GM12878 (cell line): ENCODE data around the gene CDC27.
"Not testable (repeated sequence)": the region's sequence is repeated elsewhere in the genome, so short reads cannot be mapped to it uniquely, and the experiment has no call there.

Experiments
- CHD1 ChIP-seq: IDR thresholded peaks from 2 replicates; pipeline ENCODE4 v1.6.1; 2012; ENCODE audit warnings: low read depth, low read length, improper control_type of control experiment
- EZH2 ChIP-seq: IDR thresholded peaks from 2 replicates; pipeline ENCODE4 v1.6.1; 2012; ENCODE audit warnings: low read depth, mild to moderate bottlenecking, control low read depth, inconsistent platforms, low read length, borderline replicate concordance; ENCODE audit not compliant: control insufficient read depth
- HCFC1 ChIP-seq: fragments of 150-350 bp; IDR thresholded peaks from 2 replicates; pipeline ENCODE4 v1.6.1; 2014; ENCODE audit warnings: low read length
- JUNB ChIP-seq: IDR thresholded peaks from 2 replicates; pipeline ENCODE4 v1.6.1; 2016; ENCODE audit warnings: antibody characterized with exemption, mild to moderate bottlenecking
- MYC ChIP-seq: IDR thresholded peaks from 2 replicates; pipeline ENCODE4 v1.6.1; 2011; ENCODE audit warnings: mild to moderate bottlenecking, low read length, moderate library complexity, inconsistent platforms; ENCODE audit not compliant: insufficient read depth, insufficient replicate concordance, insufficient read length, severe bottlenecking
- POLR2A ChIP-seq: IDR thresholded peaks from 2 replicates; pipeline ENCODE4 v1.6.1; 2011; ENCODE audit warnings: low read depth, mild to moderate bottlenecking, low read length
- POU2F2 ChIP-seq: IDR thresholded peaks from 3 replicates; pipeline ENCODE4 v1.6.1; 2011; ENCODE audit warnings: low read depth, mild to moderate bottlenecking, low read length, borderline replicate concordance
- SMC3 ChIP-seq: IDR thresholded peaks from 2 replicates; pipeline ENCODE4 v1.6.1; 2011; ENCODE audit warnings: low read length, improper control_type of control experiment, borderline replicate concordance
- SUZ12 ChIP-seq: fragments of 200-600 bp; sonication (generic); IDR thresholded peaks from one replicate; pipeline ENCODE4 v1.6.1; 2018; ENCODE audit warnings: antibody characterized with exemption, mild to moderate bottlenecking; ENCODE audit not compliant: unreplicated experiment
- ZNF24 ChIP-seq: fragments of 450-650 bp; IDR thresholded peaks from 2 replicates; pipeline ENCODE4 v1.6.1; 2017; ENCODE audit warnings: antibody characterized with exemption, mild to moderate bottlenecking
- TF ChIP-seq, protein P1 (sequence below), 3 experiments: IDR thresholded peaks in 2 of 3; conservative IDR thresholded peaks in 1 of 3; 2 replicates each; pipeline ENCODE4 v1.5.1; 2011; ENCODE audit warnings: low read depth in 3 of 3, low read length in 3 of 3, mild to moderate bottlenecking in 3 of 3, control low read depth in 2 of 3, moderate library complexity in 2 of 3, inconsistent platforms in 1 of 3, mixed read lengths in 1 of 3; ENCODE audit not compliant: control insufficient read depth in 2 of 3, insufficient read depth in 1 of 3; ENCODE audit errors: extremely low read depth in 1 of 3
- TF ChIP-seq, protein P2 (sequence below): fragments of 450-650 bp; IDR thresholded peaks from 2 replicates; pipeline ENCODE4 v1.6.1; 2016; ENCODE audit warnings: mild to moderate bottlenecking, moderate library complexity, borderline replicate concordance

DNA sequence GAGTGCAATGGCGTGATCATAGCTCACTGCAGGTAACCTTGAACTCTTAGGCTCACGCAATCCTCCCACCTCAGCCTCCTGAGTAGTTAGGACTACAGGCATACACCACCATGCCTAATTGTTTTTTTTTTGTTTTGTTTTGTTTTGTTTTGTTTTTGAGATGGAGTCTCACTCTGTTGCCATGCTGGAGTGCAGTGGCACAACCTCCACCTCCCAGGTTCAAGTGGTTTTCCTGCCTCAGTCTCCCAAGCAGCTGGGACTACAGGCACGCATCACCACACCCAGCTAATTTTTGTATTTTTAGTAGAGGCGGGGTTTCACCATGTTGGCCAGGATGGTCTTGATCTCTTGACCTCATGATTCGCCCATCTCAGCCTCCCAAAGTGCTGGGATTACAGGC is 54.7 kb downstream of the CDC27 start:
- not testable (repeated sequence) for TF ChIP-seq SMC3, SUZ12, EZH2, CHD1, MYC, HCFC1, JUNB, ZNF24, POLR2A, POU2F2
- TF ChIP-seq, protein P1, sequence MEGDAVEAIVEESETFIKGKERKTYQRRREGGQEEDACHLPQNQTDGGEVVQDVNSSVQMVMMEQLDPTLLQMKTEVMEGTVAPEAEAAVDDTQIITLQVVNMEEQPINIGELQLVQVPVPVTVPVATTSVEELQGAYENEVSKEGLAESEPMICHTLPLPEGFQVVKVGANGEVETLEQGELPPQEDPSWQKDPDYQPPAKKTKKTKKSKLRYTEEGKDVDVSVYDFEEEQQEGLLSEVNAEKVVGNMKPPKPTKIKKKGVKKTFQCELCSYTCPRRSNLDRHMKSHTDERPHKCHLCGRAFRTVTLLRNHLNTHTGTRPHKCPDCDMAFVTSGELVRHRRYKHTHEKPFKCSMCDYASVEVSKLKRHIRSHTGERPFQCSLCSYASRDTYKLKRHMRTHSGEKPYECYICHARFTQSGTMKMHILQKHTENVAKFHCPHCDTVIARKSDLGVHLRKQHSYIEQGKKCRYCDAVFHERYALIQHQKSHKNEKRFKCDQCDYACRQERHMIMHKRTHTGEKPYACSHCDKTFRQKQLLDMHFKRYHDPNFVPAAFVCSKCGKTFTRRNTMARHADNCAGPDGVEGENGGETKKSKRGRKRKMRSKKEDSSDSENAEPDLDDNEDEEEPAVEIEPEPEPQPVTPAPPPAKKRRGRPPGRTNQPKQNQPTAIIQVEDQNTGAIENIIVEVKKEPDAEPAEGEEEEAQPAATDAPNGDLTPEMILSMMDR (IDR thresholded peaks at IDR 0.05 in 2 of 3, conservative IDR thresholded peaks at IDR 0.05 in 1 of 3; ENCODE audit: control insufficient read depth in 2 of 3, extremely low read depth in 1 of 3, insufficient read depth in 1 of 3, low read depth in 3 of 3, low read length in 3 of 3) = not testable (repeated sequence)
- TF ChIP-seq, protein P2, sequence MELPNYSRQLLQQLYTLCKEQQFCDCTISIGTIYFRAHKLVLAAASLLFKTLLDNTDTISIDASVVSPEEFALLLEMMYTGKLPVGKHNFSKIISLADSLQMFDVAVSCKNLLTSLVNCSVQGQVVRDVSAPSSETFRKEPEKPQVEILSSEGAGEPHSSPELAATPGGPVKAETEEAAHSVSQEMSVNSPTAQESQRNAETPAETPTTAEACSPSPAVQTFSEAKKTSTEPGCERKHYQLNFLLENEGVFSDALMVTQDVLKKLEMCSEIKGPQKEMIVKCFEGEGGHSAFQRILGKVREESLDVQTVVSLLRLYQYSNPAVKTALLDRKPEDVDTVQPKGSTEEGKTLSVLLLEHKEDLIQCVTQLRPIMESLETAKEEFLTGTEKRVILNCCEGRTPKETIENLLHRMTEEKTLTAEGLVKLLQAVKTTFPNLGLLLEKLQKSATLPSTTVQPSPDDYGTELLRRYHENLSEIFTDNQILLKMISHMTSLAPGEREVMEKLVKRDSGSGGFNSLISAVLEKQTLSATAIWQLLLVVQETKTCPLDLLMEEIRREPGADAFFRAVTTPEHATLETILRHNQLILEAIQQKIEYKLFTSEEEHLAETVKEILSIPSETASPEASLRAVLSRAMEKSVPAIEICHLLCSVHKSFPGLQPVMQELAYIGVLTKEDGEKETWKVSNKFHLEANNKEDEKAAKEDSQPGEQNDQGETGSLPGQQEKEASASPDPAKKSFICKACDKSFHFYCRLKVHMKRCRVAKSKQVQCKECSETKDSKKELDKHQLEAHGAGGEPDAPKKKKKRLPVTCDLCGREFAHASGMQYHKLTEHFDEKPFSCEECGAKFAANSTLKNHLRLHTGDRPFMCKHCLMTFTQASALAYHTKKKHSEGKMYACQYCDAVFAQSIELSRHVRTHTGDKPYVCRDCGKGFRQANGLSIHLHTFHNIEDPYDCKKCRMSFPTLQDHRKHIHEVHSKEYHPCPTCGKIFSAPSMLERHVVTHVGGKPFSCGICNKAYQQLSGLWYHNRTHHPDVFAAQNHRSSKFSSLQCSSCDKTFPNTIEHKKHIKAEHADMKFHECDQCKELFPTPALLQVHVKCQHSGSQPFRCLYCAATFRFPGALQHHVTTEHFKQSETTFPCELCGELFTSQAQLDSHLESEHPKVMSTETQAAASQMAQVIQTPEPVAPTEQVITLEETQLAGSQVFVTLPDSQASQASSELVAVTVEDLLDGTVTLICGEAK = not testable (repeated sequence)
